ENCODE data around the gene DIAPH3. TPM values are rescaled to one million over a fixed set of nuclear protein-coding genes. Genes with fewer than 3 reads are reported as not detected.

The DIAPH3 gene
- polyA plus RNA-seq, 1 of the 3 experiments (the other 2 are of a cell fraction): 5.4 TPM

DNA sequence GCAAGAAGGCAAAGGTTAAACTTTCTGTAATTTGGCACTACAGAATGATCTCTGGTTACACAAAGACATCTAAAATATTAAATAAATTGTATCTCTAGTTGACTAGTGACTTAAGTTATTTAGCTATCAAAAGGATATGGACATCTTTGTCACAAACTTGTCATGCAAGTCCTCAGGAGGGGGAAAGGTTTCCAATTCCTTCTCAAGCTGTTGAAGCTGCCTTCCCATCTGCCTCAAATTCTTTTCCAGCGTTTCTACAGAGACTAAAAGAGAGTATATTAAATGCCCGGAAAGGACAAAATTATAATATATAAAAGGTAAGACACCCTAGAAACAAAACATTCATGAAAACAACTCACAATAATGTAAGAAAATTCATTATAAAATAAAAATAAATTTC lies 324.5 kb downstream of the DIAPH3 start (continued):
- TF ChIP-seq FOXJ3 (CRISPR knock-in tag; IDR thresholded peaks at IDR 0.05): no peak

DNA sequence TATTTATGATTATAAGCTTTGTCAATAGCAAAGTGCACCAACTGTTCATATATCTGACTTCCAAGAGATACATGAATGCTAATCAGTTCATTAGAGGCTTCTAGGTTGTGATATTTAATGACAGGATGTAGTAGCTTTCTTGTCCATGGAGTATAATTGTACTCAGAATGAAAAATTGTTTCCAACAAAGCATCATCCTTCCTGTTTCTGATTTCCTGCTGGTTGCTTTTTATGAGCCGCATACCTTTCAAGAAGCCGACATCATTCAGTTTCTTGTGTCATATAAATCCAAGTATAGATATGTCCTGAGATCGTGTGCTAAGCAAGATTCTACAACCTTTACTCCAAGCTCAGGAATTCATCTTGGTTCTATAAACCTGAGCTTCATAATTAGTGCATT lies 326.6 kb downstream of the DIAPH3 start:
- Histone ChIP-seq H2AFZ (ENCODE audit: low read depth) (no peak overlapping the region), H3K4me2 (no peak overlapping the region), H3F3A (replicated peaks; ENCODE audit: insufficient read depth) (peaks cover 4% of the 10 kb centered on the region), H3K36me3 (replicated peaks in 1 of 2; ENCODE audit: control insufficient read depth in 1 of 2, insufficient read depth in 2 of 2, low read length in 1 of 2) (peaks cover 0 to 23% of the 10 kb centered on the region in 2 experiments), H3K27me3 (ENCODE audit: insufficient read depth) (no peaks in the 10 kb centered on the region), H4K20me1 (ENCODE audit: insufficient read depth) (no peaks in the 10 kb centered on the region), H3K4me3 (ENCODE audit: low read depth in 2 of 2, low read length in 1 of 2) (no peak overlapping the region), H3K79me2 (ENCODE audit: insufficient read depth) (no peaks in the 10 kb centered on the region), H3K9ac (no peak overlapping the region), H3K4me1 (ENCODE audit: control insufficient read depth in 1 of 2, insufficient read depth in 2 of 2, low read depth in 1 of 2, low read length in 1 of 2) (peaks cover 0 to 19% of the 10 kb centered on the region in 2 experiments; a peak in 2 of 4 replicates), H3K9me2 (no peaks in the 10 kb centered on the region), H3K27ac (ENCODE audit: low read depth in 2 of 2, low read length in 1 of 2) (no peak overlapping the region), H3K9me3 (no peaks in the 10 kb centered on the region)
- CTCF ChIA-PET: interaction anchor here (0.6 kb wide), 1 partner anchor 20 kb away, joined by 3 read pairs; no protein-coding TSS in a partner anchor
- POLR2A ChIA-PET: no interaction called here
- no peak for DNase-seq
- TF ChIP-seq RFX5 (IDR thresholded peaks at IDR 0.05; ENCODE audit: low read length) (no peak), FOSL2 (IDR thresholded peaks at IDR 0.05; ENCODE audit: borderline replicate concordance, low read depth) (no peak), MEF2A (IDR thresholded peaks at IDR 0.05; ENCODE audit: borderline replicate concordance, low read depth) (no peak), RXRA (IDR thresholded peaks at IDR 0.05; ENCODE audit: borderline replicate concordance, low read depth) (no peak), NRF1 (IDR thresholded peaks at IDR 0.05; ENCODE audit: low read depth, low read length) (no peak), SIN3A (IDR thresholded peaks at IDR 0.05; ENCODE audit: borderline replicate concordance, low read depth, low read length) (no peak), YY1 (IDR thresholded peaks at IDR 0.05; ENCODE audit: low read depth) (no peak), USF2 (IDR thresholded peaks at IDR 0.05; ENCODE audit: borderline replicate concordance, low read depth, low read length) (no peak), TCF12 (IDR thresholded peaks at IDR 0.05) (no peak), TAF1 (IDR thresholded peaks at IDR 0.05; ENCODE audit: borderline replicate concordance, low read depth, low read length) (no peak), REST (IDR thresholded peaks at IDR 0.05; ENCODE audit: low read depth, low read length) (no peak), MXI1 (IDR thresholded peaks at IDR 0.05; ENCODE audit: low read depth, low read length) (no peak), EZH2phosphoT487 (IDR thresholded peaks at IDR 0.05; ENCODE audit: borderline replicate concordance, low read depth) (no peak), SMC3 (IDR thresholded peaks at IDR 0.05; ENCODE audit: low read depth, low read length) (no peak), FOXJ3 (CRISPR knock-in tag; IDR thresholded peaks at IDR 0.05) (no peak), FOXM1 (IDR thresholded peaks at IDR 0.05; ENCODE audit: low read depth) (no peak)
- TF ChIP-seq, protein P1, sequence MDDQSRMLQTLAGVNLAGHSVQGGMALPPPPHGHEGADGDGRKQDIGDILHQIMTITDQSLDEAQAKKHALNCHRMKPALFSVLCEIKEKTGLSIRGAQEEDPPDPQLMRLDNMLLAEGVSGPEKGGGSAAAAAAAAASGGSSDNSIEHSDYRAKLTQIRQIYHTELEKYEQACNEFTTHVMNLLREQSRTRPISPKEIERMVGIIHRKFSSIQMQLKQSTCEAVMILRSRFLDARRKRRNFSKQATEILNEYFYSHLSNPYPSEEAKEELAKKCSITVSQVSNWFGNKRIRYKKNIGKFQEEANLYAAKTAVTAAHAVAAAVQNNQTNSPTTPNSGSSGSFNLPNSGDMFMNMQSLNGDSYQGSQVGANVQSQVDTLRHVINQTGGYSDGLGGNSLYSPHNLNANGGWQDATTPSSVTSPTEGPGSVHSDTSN (IDR thresholded peaks at IDR 0.05): no peak
- TF ChIP-seq, protein P2, sequence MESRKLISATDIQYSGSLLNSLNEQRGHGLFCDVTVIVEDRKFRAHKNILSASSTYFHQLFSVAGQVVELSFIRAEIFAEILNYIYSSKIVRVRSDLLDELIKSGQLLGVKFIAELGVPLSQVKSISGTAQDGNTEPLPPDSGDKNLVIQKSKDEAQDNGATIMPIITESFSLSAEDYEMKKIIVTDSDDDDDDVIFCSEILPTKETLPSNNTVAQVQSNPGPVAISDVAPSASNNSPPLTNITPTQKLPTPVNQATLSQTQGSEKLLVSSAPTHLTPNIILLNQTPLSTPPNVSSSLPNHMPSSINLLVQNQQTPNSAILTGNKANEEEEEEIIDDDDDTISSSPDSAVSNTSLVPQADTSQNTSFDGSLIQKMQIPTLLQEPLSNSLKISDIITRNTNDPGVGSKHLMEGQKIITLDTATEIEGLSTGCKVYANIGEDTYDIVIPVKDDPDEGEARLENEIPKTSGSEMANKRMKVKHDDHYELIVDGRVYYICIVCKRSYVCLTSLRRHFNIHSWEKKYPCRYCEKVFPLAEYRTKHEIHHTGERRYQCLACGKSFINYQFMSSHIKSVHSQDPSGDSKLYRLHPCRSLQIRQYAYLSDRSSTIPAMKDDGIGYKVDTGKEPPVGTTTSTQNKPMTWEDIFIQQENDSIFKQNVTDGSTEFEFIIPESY (IDR thresholded peaks at IDR 0.05; ENCODE audit: borderline replicate concordance, low read depth): no peak
- TF ChIP-seq, protein P3, sequence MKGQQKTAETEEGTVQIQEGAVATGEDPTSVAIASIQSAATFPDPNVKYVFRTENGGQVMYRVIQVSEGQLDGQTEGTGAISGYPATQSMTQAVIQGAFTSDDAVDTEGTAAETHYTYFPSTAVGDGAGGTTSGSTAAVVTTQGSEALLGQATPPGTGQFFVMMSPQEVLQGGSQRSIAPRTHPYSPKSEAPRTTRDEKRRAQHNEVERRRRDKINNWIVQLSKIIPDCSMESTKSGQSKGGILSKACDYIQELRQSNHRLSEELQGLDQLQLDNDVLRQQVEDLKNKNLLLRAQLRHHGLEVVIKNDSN (IDR thresholded peaks at IDR 0.05; ENCODE audit: borderline replicate concordance, low read depth): no peak
- TF ChIP-seq, protein P4, sequence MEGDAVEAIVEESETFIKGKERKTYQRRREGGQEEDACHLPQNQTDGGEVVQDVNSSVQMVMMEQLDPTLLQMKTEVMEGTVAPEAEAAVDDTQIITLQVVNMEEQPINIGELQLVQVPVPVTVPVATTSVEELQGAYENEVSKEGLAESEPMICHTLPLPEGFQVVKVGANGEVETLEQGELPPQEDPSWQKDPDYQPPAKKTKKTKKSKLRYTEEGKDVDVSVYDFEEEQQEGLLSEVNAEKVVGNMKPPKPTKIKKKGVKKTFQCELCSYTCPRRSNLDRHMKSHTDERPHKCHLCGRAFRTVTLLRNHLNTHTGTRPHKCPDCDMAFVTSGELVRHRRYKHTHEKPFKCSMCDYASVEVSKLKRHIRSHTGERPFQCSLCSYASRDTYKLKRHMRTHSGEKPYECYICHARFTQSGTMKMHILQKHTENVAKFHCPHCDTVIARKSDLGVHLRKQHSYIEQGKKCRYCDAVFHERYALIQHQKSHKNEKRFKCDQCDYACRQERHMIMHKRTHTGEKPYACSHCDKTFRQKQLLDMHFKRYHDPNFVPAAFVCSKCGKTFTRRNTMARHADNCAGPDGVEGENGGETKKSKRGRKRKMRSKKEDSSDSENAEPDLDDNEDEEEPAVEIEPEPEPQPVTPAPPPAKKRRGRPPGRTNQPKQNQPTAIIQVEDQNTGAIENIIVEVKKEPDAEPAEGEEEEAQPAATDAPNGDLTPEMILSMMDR (IDR thresholded peaks at IDR 0.05): no peak
- 74% methylated on average over 3 of the region's 3 CpGs for WGBS (ENCODE audit: low lambda C conversion rate)

Data from SK-N-SH (cell line).